HG02981 (cell line): ENCODE data around the gene CSE1L.
"Not testable (repeated sequence)": the region's sequence is repeated elsewhere in the genome, so short reads cannot be mapped to it uniquely, and the experiment has no call there.

Experiments
- ATAC-seq: cut with Tn5 transposase; IDR thresholded peaks from one replicate; pipeline ENCODE4 v1.9.1; 2021; ENCODE audit warnings: mild to moderate bottlenecking, moderate library complexity; ENCODE audit not compliant: unreplicated experiment

Gene CSE1L

GRCh38 chr20:49118307-49118706 lies 72.2 kb downstream of the CSE1L start:
- ATAC-seq = no peak

DNA sequence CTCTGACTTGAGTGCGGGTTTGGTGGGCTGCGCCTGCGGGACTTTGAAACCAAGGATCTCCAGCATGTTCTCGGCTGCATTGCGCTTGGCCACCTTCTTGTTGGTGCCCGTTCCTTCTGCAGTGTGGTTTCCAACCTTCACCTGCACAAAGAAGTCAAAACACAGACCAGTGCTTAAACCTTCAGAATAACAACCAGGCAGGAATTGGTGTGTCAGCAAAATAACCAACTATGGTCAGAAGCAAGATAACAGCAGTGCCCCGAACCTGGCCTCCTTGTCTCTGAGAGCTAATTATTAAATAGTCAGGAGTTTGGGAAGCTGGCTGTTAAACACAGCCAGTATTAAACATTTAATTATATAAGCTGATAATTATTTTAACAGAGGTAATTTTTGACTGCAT lies 73.9 kb downstream of the CSE1L start:
- no peak for ATAC-seq

DNA sequence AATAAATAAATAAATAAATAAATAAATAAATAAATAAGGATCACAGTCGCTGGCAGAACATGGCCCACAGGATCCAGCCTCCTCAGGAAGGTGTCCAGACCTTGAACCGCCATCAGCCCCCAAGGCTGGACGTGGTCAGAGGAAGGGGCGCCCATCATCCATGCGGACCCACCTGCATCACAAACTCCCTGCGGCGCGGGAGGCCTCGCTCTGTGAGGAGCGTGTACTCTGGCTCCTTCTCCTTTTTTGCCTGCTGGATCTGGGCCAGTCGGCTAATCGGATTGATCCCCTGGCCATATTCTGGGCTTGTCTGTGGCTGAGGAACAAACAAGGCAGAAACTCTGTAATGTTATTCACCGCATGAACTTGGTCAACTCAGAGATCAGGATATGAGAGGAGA lies 76.8 kb downstream of the CSE1L start:
- ATAC-seq = no peak

DNA sequence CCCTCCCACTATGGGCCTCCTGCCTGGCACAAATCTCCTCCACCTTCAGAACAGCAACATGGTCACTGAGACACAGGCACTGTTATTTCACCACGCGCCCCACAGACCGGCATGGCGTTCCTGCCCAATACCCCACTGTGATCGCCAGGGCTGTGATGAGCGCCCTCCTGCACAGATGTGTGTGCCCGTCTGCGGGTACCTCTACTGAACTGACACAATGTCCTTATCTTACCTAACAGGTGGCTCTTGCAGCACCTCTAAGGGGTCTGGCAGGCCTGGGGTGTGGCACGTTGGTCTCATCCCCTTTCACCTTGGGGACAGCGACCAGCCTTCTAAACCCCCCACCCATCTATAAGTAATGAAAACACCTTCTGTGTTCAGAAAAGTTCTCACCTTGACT lies 77.9 kb downstream of the CSE1L start:
- ATAC-seq = no peak

DNA sequence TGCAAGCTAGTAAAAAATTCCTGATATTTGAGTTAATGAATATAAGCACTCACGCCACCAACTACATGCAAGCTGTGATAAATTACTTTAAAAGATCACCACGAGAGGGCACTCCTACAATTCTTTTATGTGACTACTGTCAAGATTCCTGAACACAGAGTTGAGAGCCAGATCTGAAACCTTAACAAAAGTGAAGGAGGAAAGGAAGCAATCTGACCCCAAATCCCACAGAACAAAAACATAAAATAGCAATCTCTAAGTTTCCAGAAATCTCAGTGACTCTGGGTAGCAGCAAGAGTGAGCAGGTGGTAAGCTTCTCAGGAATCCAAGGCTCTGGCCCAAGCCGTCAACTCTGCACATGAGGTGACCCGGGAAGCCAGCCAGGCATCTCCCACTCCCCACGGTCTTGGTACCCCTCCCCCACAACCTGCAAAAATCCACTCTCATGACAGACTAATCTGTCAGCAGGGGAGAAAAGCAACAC lies 86.9 kb downstream of the CSE1L start:
- ATAC-seq = no peak

- no peak for ATAC-seq
Measured at GRCh38 chr20:49133571-49133970, 87.5 kb downstream of the CSE1L start.

DNA sequence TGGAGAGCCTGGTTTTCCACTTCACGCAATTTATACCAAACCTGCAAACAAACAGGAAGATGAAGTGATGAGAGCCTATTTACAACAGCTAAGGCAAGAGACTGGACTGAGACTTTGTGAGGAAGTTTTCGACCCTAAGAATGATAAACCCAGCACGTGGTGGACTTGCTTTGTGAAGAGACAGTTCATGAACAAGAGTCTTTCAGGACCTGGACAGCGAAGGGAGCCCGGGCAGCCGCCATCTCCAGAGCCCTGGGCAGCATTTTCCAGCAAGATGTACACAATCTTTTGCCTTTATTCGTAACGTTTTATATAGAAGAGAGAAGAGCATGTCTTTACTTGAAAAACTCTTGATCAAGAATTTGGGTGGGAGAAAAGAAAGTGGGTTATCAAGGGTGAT lies 88.7 kb downstream of the CSE1L start:
- not testable (repeated sequence) for ATAC-seq

GRCh38 chr20:49136817-49137571 lies 90.9 kb downstream of the CSE1L start:
- ATAC-seq = no peak

DNA sequence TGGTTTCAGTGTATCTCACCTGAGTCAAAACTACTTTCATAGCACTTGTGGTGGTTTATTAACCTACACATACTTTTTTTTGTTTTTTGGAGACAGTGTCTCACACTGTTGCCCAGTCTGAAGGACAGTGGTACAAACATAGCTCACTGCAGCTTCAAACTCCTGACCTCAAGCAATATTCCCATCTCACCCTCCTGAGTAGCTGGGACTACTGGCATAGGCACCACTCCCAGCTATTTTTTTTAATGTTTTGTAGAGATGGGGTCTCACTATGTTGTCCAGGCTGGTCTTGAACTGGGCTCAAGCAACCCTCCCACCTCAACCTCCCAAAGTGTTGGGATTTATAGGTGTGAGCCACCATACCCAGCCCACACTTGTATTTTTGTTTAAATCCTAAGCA lies 92.3 kb downstream of the CSE1L start:
- ATAC-seq = no peak

GRCh38 chr20:49140411-49140810 lies 94.3 kb downstream of the CSE1L start:
- no peak for ATAC-seq

DNA sequence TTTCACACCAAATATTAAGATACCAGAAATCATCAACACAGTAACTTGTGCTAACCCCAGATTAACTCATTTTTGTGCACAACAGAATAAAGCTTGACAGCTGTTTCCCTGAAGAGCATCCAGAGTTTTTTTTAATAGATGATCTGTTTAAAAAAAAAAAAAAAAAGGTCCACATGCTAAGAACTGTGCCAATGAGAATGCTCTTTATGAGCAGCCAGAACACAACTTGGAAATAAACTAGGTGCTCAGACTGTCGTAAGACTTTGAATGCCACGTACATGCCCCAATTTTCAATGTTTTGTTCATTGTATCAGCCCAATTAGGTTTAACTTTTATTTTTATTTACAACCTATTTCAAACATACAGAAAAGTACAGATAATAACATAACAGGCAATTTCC lies 94.7 kb downstream of the CSE1L start:
- ATAC-seq = no peak
